ENCODE results near the gene NFIB.

The NFIB gene

DNA sequence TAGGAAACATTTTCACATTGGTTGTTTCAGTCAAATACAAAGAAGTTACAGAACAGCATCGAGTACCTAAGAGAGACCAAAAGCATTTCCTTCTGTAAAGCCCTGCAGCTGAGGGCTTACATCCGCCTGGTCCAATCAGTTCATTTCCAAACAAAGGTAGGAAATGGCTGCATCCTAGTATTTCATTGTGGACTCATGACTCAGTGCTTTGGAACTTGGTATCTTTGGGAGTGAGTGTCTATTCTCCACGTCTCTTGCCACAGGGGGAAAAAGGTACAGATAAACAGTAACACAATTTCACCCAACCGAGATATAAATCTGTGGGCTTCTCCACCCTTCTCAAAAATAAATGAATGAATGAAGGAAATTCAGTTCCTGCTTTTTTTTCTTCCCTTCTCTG lies 75.4 kb downstream of the NFIB start:
- DNase-seq, result no peak

DNA sequence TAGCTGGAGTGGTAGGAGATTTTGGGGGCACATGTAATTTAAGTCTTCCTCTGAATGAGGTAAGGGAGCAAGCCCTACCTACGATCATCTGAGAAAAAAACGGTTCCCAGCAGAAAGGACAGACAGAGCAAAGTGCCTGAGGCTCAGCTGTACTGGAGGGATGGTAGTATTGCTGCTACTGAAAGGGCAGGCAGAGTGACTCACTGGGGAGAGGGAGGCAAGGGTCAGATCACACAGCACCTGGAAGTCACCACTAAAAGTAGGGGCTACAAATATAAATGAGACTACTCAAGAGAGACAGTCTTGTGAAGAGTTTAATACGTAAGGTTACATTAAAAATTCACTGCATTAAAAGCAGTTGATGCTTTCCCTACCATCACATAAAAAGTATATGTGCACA lies 75.9 kb downstream of the NFIB start:
- DNase-seq, result no peak

DNA sequence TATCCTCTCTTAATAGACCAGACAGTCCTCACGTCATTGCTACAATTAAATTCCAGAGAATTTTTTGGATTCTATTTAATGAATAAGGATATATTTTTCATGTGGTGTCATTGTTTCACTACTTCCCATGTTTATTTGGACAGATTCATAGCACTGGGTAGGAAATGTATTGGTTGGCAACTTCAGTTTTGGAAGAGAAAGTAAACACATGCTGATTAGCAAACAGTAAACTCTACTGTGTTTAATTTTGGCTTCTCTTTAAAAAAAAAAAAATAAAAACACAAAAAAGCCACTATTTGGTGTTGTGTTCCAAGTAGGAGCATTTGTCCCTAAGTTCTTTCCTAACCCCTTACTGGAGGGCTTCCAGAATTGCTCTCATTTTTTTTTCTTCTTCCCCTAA lies 77.3 kb downstream of the NFIB start:
- no peak for DNase-seq

DNA sequence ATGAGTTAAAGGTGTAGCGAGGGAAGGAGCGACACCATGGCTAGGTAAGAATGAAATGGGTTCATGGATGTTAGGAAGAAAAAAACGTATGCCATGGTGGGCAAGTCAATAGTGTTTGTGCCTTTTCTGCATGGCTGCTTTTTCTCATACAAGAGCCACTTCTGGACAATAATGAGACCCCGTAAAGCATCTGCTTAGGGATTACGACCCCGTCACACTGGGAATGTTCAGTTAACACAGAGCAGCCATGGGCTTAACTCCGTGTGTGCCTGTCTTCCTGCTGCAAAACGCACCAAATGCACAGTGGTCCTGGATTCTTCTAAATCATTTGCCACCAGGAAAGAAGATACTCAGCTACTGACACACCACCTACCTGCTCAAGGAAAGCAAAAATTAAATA lies 81.8 kb downstream of the NFIB start:
- DNase-seq, result no peak

DNA sequence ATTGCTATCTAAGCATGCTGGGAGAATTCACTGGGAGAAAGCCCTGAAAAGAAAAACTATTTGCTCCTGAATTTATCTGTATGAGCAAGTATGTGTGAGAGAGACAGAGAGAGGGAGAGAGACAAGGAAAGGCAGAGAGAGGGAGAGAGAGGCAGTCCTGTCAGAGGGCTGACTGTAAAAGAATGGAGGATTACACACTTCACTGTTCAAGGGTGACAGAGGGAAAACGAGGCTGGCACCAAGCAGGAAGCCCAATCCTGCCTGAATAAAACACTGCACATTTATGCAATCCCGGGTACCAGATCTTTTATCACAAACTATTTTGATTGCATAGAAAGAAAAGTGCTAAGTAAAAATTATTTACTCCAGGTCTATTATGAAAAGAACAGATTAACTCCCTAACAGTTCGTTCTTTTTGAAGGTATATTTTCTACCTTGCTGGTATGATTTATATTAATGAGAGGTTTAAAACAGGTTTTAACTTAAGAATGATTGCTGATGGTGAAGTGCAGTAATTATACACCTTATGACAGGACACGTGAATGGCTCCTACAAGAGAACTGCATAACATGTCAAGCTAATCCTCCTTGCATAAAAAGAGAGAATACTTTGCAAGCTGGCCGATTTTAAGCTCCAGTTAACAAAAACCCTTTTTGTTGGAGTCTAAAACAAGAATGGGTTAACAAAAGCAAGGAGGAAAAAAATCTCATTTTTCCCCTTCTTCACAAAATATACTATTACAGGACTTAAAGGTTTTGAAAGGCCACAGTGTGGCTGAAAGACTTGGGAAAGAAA lies 82.5 kb downstream of the NFIB start:
- no peak for DNase-seq

DNA sequence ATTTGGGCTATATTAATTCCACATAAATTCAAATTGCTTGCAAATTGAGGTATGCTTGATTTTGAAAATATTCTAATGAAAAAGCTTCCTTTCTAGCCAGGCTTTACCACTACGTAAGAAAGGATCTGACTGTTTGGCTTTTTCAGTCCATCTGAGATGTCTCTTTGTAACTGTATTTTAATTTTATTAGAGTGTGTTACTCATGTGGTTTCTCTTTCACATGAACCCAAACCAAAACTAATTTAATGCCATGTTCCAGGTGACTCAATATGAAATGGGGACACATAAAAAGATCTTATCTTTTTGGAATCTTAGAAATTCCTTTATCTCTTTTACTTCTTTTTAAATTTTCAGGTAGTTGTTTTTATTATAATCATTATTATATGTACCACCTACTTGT lies 85.3 kb downstream of the NFIB start:
- DNase-seq, result no peak

DNA sequence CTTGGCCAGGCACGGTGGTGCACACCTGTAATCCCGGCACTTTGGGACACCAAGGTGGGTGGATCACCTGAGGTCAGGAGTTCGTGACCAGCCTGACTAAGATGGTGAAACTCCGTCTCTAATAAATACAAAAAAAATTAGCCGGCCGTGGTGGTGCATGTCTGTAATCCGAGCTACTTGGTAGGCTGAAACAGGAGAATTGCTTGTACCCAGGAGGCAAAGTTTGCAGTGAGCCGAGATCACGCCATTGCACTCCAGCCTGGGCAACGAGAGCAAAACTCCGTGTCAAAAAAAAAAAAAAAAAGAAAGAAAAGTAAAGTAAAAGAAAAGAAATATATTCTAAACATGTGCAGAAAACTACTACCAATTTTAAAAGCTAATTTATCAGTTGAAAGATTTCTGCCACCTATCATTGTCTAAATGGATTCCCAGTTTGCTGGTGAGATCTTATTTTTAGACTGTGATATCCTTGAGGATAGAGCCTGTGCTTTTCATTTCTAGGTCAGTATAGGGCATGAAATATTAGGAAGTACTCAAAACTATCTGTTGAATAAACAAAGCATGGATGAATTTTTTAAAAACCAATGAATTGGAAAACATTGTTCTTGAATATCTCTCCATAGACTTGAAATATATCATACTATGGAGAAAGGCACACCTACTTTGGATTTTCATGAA lies 86.9 kb downstream of the NFIB start:
- no peak for DNase-seq

DNA sequence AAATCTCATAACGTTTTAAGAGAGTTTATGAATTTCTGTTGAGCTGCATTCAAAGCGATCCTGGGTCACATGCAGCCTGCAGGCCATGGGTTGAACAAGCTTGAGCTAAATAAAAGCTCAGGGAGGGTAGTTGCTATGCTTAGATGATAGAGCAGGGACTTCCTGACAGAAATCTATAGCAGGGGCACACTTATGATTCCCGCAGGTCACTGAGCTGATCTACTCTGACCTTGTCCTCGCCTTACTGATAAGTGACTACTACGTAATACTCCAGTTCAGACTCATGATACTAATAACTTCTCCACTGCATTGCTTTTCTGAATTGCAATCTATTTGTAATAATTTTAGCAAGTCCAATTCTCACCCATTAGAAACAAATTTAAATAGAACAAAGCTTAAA lies 90.9 kb downstream of the NFIB start:
- no peak for DNase-seq

DNA sequence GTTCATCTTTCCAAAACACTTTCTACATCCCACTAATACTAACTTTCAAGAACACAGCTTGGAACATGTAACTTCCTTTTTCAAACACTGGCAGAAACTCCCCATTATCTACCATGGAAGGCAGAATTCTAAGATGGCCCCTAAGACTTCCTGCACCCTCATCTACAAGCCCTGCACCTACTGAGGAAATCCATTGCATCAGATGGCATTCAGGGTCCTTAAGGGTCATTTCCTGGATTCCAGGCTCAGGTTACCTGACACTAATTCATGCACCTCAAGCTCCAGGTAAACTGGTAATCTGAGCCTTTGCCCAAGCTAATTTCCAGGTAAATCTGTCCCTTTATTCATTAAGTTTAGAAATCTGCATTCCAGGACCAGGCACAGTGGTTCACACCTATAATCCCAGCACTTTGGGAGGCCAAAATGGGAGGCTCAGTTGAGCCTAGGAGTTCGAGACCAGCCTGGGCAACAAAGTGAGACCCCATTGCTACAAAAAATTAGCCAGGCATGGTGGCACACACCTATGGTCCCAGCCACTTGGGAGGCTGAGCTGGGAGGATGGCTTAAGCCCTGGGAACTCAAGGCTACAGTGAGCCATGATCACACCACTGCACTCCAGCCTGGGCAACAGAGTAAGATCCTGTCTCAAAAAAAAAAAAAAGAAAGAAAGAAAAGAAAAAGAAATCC lies 91.6 kb downstream of the NFIB start:
- no peak for DNase-seq

DNA sequence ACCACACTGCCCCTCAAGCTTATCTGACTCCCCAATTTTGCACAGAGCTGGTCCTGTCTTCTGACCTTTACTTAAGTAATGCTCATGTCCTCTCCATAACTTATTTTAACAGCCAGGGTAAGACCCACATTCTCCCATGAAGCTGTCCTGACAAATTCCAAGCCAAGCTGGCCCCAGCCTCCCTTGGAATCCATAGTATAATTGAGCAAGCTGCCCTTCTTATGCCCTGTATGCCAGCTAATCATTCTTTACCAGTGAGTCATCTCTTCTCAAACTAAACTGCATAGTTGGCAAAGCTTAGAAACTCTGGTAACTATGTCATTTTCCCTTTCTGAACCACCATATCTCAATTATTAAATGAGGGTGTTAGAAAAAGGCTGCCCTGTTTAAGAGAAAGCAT lies 92.4 kb downstream of the NFIB start:
- DNase-seq, result no peak

DNA sequence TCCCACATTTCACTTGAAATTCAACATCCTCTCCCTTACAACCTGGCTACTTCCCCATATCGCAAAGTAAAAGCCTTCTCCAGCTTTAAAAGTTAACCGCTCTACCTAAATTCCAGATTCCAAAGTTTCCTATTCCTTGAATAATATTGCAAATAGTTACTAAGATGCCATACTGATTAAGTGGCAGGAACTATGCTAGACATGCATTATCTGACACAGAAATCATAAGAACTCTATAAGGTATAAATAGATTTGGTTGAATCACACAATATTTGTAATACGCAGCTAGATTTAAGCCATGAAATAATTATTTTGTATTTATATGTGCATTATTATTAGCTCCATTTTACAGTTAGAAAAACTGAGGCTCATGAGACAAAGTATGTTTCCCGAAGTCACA lies 92.8 kb downstream of the NFIB start:
- no peak for DNase-seq

DNA sequence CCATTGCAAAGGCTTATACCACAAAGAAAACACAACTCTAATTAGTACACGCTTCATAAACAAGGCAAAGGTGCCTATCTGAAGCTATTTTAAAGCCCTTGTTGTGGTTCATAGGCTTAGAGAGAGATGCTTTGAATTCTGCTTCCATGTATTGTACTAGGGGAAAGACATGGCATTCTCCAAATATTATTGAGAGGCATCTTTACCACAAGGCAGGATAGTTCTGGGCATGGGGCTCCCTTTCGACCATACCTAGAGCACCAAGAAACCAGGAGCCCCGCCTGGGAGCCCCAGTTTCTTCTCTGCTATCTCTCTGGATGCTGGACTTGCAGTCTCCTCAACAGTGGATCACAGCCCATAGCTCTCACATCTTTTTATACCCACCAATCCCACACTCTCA lies 93.7 kb downstream of the NFIB start:
- no peak for DNase-seq

DNA sequence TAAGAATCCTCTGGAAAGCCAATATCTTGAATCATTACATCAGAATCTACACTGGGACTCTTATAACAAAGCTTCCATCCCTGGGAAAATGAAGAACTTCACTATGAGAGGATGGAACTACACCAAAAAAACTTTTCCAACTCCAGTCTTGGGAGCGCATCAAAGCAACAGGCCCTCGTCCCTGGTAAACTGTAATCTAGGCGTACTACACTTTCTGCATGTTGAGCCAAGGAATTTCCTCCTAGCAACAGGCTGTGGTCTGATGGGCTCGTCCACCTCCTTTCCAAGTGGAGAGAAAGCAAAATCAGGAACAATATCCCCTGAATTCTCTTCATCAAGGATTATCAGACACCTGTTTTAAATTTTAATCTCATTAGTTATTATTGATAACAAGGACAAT lies 94.1 kb downstream of the NFIB start:
- no peak for DNase-seq

DNA sequence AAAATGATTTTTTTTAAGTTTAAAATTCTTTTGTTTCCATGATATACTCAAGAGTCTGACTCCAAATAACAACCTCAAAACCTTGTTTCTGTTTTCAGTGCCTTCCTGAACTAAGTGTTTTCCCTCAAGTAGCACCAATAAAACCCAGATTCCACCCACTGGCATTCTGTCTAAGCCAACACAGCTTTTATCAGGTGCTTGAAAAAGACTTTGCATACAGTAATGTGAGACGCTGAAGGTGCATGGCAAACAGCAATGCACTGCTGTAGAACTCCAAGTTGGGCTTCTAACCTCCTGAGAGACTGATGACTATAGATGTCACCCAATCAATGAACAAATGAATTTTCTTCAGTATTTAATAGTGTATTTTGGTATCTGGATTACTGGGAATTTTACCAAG lies 95.7 kb downstream of the NFIB start:
- DNase-seq, result no peak

DNA sequence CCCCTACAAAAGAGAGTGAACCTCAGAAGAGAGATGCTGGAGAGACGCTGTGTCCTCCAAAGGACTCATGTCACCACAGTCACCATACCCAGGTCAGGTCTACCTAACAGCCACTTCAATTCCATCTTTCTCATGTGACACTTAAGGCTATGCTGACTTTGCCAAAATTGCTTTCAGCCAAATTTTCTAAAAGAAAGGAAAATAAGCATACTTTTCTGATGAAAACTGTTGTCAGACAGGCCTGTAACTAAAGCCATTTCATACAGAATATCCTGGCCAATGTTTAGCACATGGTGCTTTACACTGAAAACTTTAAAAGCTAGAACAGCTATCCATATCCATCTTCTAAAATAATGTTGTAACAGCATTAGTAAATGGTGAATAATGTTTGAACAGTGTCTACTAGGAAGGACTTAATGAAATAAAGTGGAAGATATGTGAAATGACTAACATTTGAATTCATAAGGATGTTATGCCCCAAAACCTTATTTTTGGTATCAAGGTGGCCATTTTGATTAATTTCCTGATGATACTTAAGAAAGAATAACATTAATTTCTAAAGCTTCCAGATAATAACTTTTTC lies 97.2 kb downstream of the NFIB start:
- no peak for DNase-seq

DNA sequence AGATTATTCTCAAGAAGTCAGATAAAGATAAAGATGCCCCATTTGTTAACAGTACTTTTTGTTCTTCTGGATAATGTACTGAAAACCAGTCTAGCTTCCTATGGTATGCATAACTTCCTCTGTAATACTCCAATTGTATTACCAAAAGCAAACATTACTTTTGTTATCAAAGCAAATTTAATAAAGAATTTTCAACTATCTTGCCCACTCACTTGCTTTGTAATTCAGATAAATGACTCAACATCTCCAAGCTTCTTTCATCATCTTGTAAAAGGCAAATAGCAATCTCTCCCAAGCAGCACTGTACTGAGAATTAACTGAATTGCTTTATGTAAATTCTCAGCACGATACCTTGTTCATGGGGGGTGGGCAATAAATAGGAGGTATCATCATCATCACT lies 98.3 kb downstream of the NFIB start:
- no peak for DNase-seq

DNA sequence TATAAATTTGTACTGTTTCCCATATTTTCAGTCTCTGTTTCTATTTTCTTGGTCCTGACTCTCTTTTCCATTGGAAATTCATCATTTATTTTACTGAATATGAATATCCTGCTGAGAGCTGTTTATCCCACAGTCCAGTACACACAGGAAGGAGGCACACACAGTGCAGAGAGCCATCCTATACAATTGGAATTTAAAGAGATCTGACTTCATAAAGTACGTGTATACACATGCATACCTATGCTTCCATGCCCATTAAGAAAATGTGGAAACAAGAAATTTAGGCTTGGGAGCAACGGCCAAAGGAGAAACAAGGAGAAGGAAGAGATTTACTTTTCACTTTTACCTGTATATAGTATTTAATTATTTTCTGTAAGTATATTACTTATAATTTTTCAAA lies 99.2 kb downstream of the NFIB start:
- DNase-seq, result no peak

DNA sequence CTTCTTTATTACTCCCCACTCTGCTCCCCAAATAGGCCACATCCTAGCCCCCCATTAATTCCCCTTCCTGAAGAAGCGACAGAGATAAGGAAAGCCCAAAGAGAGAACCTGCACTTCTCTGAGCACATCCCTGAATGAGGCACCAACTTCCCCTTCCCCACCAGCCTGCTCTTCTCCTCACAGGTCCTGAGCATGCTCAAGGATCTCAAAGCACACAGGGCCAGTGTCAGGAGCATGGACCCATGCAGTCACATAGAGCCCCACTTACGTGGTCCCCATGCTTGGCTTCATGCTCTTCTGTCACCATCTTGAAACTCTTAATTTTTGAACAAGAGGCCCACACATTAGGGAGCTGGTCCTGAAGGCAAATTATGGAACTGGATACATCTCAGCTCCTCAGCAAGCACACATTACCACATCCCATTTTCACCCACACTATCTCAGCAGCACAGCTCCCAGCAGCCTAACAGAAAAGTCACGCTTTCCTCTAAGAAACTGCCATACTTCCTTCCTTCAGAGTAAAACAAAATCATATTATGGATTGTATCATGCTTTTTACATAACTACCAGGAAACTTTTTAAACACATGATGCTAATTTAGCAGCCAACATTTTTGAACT lies 99.8 kb downstream of the NFIB start:
- no peak for DNase-seq

DNA sequence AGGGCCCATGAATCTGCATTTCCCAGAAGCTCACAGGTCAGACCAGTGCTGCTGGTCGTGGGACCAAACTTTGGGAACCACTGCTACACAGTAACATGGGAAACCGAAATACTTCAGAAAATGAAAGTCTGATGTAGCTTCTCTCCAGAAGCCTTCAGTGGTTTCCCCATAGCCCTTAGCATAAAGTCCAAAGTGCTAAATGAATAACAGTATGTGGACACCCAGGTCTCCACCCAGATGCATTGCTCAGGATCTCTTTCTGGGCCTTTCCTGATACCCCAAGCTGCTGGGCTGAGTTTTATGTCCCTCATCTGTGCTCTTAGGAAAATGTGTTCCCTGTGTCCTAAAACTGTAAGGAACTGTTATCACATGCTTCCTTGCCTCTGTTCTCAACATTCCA lies 100.4 kb downstream of the NFIB start:
- no peak for DNase-seq

DNA sequence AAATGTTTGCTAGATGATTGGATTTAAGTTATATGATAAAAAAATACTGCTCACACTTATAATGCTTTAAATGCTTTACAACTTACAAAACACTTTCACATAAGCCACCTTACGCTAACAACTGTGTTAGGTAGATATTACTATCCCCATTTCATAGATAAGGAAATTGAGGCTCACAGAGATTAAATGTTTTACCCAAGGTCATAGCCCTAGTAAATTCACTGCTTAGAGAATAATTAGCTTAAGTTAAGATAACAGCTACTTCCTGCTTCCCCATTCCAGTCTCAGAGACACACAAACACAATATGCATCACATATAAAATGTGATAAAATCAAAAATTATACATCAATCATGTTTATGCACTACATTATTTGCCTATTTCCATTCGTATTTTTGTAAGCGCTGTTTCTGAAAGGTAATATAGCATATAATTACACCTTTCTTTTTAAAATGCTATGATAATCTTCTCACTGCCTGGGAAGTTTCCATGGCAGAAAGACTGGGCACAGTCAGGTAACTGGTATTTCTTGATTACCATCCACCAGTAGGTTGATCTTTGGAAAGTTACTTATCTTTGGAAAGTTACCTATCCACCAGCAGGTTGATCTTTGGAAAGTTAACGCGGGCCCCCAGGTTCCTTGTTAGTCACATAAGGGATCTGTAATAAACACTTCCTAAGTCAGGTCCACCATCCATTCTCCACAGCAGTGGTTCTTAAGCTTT lies 101.1 kb downstream of the NFIB start:
- DNase-seq, result no peak

DNA sequence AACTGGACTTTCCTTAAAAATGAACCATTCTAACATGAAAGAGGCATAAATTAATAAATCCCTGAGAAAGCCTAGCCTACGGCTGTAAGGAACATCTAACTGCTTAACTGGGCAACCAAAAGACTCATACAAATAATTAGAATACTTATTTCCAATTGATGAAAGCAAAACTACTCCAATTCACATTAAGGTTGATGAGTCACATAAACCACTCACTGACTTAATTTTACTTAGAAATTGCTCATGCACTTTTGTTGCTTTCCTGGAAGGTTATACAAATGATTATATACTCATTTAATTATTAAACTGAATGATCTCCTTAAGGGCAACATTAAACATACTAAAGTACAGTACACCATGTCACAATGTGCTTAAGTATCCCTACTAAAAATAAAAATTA lies 101.9 kb downstream of the NFIB start:
- no peak for DNase-seq

DNA sequence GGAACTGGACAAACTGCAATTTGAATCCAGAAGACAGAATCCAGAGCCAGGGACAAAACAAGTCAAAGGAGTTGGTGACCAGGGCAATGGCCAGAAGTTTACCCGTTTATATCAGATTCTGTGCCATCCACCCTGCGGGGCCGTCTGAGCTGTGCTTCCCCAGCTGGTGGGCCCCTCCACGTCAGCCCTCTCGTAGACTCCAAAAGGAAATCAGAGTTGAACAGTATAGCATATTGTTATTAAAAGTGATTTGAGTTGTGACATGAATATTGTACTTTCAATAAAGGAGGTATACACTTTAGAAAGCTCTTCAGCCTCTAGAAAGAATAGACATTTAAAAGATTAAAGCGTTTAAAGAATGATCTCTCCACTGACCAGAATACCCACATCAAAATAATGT lies 102.4 kb downstream of the NFIB start:
- DNase-seq, result no peak

DNA sequence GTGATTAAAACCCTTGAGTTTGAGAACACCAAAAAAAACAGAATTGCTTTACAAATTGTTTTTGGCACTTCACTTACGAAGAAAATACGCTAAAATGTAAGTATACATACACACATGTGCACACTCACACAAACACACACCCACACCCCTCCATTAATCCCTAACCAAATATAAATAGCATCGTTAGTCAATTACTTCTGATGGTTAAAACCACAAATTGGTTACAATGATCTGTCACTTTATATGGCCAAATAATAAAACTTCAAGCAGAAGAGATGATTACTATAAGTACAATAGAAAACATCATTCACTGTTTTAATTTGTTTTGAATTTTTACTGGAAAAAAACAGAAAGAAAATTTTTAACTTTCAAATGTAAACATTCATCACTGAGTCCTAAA lies 103.5 kb downstream of the NFIB start:
- no peak for DNase-seq

Measured in effector CD8-positive, alpha-beta T cell (primary cell).